HG03565 (cell line): Measurements from ENCODE around the gene SH3GL1.
A peak's percentile ranks its signal among the peaks of the same experiment; 100 is the strongest.

Experiments used
- ATAC-seq: cut with Tn5 transposase; IDR thresholded peaks from one replicate; pipeline ENCODE4 v1.9.1; 2021; ENCODE audit warnings: mild to moderate bottlenecking, moderate library complexity; ENCODE audit not compliant: unreplicated experiment

Gene SH3GL1

DNA sequence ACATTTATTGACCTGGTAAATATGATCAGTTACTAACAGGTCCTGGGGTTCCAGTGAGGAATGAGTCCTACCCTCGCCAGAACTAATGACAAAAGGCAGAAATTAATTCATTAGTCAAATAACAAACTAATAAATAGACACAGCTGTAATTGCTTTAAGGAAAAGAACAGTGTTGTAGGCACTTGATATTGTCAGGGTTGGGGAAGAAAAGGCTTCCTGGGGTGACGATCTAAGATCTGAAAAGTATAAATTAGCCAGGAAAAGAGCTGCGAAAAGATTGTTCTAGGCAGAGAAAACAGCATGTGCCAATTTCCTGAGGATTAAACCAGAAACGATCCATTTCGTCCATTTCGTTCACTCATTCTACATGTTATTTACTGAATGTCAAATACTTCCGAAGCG is 1.4 kb upstream of the SH3GL1 start:
- no peak for ATAC-seq

DNA sequence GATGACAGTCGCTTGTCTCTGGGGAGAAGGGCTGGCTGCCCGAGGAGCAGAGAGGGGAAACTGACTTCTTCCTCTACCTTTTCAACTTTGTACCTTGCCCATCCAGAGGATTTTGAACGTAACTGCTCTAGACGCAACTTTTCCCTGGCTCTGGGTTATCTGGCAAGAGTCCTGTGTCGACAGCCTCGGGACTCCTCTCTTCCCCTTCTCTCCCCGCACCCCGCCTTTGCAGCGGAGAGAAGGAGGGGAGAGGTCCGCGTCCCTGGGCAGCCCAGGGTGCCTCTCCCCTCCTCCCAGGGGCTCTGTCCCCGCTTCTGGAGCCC is 574 bp downstream of the SH3GL1 start:
- ATAC-seq, result peak; percentile 0

DNA sequence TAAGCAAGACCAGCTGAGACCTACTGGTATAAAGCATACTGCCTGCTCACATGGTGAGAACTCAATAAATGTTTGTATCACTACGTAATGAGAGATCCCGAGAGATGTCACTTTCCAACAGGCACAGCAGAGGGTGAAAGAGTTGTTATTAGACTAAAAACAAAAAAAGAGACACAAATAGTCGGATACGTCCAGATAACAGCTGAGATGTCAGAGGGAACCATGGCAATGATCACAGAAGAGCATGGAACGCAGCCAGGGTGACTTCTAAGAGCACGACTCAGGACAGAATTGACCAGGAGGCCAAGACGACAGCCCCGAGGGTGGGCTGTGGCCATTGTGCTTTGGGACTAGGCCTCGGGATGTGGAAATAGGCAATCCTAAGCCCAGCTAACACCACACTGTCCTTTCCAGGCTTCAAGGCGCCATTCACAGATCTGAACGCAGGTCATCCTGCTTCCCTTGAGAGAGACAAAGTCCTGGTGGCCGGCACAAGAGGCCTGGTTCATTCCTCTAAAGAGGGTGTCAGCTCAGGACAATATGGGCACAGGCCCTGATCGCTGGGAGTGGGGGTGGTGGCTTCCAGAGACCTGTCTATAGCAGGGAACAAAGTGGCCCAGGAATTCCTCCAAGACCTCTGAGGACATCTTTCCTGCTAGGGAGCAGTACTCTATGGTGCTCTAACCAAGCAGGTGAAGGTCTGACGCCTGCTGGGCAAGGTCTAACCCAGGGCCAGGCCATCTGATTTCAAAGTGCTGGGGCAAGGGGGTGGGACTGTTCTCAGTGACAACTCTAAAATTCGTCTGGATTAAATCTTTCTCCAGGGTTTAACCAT is 3.2 kb downstream of the SH3GL1 start:
- ATAC-seq, result no peak

DNA sequence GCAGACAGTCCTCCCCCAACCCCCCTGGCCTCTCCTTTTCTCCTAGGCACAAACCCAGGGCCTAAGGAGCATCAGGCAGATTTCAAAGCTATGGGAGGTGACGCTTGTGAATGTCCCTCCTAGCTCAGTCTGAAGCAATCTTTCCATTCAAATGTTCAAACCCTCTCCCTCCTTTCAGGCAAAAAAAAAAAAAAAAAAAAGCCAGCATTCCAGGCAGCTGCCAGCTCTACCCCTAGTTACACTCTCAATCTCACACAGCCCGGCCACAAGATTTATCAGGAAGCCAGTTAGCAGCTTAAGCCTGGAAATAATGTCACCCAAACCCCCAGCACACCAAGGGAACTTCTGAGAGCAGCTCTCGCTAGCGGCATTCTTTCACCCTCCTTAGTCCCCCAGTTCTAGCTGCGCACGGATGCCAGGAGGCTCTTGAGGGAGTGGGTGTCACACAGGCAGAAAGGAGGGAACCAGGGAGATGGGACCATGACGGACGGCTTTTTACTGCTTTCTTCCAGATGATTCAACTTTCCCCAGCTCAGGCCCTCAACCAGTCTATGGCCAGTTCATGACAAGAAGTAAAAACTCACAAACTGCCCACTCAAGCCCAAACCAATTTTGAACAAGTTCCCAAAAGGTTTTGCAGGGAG is 6.3 kb downstream of the SH3GL1 start:
- ATAC-seq, result no peak

DNA sequence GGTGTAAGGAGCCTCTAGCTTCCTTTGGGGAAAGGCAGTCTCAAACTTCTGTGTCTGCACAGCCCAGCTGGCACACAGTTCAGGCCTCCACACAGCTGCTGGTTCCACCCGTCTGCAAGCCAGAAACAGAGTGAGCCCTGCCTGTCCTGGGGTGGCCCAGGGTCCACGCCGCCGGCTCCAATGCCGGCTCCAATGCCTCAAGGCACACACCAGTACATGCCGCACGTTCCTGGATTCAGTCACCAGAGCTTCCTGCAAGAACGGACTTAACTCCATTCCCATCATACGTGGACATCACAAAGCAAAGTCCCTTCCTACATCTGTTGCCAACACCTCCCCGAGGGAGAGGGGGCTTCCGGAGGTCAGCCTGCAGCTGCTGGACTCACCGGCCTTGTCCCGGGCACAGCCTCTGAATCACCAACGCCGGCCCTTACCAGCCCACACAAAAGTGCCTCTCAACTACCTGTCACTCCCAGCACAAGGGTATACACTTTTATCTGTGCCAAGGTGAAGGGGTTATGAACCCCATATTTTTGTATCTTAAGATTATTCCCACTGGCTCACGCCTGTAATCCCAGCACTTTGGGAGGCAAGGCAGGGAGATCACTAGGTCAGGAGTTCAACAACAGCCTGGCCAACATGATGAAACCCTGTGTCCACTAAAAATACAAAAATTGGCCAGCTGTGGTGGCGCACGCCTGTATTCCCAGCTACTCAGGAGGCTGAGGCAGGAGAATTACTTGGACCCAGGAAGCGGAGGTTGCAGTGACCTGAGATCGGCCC is 8.5 kb downstream of the SH3GL1 start:
- no peak for ATAC-seq

DNA sequence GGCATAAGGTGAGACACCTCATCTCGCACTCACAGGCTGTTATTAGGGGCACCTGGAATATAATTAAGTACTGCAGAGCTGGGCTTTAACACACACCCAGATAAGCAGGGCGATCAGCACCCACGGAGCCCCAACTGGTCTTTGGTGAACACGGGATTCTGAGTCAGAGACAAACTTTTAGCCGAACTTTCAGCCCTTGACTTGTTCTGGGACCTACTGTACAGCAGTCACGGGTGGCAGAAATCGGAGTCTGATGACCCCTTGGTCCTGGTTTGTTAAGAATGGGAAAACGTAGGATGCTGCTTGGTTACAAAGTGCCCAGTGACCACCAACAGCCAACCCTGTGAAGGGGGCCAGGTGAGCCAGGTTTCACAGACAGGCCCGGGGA is 9.0 kb downstream of the SH3GL1 start:
- ATAC-seq, result no peak

DNA sequence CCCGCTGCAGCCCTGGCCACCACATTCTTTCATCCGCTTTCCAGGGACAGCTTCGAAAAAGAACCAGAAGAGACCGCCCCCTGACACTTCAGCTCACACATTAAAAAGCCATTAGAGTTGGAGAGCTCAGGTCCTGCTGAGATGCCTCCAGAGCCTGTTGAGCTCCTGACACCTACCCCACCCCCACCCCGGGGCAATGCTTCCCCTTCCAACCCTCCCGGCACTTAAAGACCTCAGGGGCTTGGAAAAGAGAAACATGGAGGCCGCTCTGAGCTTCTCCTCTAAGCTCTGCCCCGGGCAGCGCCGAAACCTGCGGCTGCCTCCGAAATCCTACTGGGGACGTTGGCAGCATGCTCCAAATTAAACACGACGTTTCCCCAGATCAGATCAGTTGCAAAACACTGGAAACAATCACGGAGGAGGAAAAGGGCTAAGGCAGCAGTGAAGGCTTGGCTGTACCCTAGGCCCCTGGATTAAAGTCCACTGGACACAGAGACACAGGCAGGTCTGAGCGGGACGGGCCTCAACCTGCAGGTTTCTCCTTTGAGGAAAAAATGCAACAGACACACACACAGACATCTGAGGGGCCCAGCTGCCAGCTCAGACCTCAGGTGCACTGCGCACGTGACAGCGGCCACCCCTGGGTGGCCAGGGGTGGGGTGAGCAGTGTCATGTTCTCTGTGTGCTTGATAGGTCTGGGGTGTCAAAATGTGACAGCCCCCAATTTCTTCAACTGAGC is 9.6 kb downstream of the SH3GL1 start:
- no peak for ATAC-seq

DNA sequence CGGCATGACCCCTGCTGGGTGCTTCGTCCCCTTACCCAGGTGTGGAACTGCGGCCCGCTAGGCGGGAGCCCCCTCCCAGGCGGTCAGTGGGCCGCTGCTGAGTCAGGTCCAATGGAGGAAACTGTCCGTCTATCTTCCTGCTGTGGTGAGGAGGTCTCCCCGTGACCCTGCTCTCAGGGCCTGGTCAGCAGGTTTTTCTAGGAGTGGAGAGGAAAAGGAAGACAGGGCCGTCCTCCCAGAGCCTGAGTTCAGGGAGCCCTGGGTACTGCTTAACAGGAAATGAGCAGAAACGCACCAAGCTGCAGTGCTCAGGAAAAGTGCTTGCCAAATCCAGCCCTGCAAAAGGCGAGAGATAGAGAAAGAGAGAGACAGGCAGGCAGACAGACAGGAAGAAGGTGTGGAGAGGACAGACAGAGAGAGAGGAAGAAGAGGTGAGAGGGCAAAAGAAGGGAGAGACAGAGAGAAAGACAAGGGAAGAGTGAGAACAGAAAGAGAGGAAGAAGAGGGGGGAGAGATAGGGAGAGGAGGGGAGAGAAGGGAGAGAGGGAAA is 10.3 kb downstream of the SH3GL1 start:
- ATAC-seq, result no peak

DNA sequence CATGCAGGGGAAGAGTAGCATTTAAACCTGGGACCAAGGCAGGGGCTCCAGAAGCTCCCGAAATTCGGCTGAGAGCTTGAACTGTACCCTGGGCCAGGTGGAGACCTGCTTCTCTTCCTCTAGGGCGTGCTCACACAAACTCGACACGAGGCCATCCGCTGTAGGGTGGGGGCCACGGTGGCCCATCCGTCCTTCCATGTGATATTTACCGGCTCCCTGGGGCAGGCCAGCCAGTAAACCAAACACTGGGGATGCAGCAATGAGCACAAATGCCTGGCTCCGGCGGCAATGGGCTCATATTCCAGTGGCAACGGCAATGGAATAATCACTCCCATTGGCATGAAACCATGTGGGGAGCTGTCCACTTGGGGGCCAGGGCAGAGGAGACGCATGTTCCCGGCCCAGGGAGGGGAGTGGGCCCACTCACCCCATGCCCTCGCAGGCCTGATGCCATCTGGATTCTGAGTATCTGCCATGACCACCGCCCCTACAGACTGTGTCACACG is 10.8 kb downstream of the SH3GL1 start:
- ATAC-seq, result no peak

DNA sequence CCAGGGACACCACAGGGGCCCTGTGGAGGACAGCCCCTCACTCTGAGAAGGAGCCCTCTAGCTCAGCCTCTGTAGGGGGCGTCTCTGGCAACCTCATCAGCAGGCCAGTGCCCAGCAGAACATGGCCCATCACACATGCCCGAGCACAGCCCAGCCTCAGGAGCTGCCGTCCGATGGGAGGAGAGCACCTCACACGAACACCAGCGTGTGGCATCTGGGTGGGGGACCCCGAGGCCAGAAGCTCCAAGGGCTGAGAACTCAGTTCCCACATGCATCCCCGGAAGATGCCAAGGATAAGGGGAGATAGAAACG is 11.3 kb downstream of the SH3GL1 start:
- ATAC-seq, result no peak

DNA sequence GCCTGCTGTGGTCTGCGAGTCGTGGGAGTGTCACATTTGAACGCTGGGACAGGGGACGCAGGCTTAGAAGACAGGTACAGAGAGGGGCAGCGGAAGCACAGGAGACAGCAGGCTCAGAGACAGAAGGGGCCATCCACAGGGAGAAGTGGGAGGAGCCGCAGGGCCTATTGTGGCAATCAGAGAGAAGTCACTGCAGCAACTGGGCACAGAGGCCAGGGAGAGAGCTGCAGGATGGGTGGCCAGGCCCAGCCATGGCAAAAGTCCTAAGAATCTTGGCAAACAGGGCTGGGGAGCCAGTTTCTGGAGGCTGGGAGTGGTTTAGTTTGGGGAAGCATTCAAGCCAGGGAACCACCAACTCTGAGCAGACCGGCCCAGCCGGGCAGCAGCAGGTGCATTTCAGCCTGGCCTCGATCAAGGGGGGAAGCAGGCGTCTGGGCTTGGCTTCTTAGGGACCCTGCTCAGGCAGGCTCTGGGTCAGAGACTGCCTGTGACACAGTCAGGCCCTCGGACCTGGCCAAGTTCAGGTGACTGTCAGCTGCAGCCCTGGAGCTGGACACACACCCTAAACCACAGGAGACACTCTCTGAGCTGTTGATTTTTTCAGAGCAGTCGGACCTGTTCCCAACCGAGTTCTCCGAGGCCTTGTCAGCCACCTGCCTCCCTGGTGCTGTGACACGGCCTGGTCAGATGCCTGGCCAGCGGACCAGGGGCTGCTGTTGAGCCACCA is 11.8 kb downstream of the SH3GL1 start:
- no peak for ATAC-seq

DNA sequence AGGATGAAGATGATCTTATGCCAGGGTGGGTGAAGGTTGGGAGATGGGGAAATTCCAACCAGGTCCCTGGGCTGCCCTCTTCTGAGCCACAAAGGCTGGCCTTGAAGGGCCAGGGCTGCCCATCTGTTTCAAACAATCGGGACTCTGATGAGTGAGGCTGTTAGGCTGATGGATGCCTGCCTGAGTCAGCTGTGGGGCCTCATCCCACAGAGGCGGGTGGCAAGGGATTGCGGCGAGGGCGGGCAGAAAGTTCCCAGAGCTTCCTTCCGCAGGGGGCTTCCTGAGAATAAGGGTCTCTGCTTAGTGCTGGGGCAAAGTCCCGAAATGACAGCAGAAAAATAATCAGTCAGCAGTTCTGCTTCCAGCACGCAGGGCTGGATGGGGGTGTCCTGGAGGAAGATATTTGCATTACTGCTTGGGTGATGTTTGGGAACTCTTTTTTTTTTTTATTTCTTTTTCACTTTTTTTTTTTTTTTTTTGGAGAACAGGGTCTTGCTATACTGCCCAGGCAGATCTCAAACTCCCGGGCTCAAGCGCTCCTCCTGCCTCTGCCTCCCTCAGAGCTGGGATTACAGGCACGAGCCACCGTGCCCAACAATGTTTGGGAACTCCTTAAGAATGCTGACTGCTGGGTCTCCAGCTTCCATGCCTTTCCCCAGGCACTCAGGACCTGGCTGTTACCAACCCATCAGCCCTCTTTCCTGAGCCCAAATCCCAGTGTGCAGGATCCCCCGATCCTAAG is 14.1 kb downstream of the SH3GL1 start:
- no peak for ATAC-seq

DNA sequence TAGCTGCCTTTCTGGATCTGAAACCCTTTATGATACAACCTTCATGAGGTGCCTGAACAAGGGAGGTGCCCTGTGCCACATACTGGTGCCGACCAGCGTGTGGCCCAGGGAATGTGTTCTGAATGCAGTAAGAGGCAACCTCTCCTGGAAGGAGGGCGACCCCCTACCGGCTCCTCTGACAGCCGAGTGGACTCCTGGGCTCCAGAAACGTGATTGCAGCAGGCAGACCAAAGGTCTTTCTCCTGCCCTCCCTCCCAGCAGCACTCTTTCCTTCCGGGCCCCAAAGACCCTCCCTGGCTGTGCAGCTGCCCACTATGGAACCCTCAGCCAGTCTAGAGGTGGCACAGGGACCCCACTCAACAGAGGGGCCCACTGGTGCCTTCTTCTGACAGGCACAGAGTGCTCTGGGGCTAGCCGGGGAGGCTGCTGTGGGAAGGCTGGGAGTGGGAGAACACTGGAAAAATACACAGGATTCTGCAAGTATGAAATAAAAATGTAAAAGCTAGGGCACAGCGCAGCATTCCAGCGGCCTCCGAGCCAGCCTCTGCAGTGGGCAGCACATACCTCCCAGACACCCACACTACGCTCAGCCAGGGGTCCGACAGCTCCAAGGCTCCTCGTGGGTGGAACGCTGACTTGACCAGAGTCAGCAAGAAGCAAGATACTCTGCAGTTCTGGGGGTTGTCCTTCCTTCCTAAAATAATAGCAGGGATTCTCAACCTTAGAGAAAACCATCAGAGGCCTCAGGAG is 14.9 kb downstream of the SH3GL1 start:
- ATAC-seq, result no peak

DNA sequence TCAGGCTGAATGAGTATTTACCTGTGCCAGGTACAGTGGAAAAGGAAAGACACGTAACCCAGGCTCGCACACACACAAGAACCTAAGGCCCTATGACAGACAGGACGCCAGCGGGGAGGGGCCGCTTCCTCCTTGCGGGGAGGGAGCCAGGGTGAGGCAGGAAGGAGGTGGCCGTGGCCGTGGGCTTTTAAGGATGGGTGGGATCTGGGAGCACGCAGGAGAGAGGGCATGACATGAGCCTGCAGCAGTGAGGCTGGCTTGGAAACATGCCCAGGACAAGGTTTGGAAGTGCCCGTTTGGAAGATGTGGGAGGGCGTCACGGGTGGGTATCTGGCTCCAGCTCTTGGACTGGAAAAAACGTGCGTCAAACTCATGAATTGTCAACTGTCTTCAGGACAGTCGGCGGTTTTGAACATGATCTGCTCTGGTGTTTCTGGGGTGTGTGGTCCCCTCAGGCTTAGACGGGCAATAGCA is 20.1 kb downstream of the SH3GL1 start:
- ATAC-seq, result no peak

DNA sequence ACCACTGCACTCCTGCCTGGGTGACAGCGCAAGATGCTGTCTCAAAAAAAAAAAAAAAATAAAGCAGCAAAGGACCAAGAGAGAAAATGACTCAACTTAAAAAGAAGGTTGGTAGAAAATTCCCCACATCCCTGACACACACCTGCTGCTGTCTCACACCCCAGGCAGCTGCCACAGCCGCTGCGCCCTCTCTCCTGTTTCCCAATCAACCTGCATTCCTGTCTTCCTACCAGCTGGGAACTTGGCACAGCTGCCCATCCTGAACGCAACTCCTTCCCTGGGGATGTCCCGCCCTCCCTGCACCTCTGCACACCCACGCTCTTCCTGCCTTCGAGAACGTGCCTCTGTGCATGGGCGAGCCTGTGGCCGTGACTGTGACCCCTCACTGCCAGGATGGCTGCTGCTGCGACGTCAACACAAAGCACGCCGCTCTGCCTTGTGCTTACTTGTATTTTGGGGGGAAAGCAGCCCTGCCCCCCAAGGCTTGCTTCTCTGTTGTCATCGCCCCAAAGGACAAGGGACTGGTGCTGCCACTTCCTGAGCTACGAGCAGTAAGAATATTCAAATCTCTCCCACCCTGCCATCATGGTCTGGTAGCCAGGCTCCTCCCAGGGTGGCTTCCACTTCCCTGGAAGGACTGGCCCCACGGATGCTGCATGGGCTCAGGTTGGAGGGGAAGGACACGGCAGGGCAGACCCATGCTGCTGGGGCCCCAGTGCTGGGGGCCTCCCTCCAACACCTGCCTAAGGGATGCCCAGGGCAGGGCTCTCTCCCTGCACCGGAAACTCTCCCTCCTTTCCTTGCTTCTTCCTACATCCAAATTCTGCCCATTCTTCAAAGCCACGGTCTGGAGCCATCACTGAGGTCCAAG is 20.7 kb downstream of the SH3GL1 start:
- no peak for ATAC-seq

DNA sequence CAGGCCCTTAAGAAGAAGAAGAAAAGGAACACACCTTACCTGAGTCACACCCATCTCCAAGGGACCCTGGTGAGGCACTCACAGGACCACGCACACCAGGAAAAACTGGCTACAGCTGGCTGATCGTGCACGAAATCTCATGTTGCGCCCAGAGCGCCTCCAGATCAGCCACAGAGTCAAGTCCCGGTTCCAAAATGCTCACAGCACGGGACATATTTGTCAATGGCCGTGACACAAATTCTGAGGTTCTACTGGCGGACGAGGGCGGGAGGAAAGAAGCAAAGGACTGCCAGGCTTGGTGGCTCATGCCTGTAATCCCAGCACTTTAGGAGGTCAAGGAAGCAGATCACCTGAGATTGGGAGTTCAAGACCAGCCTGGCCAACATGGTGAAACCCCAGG is 21.5 kb downstream of the SH3GL1 start:
- ATAC-seq, result no peak

DNA sequence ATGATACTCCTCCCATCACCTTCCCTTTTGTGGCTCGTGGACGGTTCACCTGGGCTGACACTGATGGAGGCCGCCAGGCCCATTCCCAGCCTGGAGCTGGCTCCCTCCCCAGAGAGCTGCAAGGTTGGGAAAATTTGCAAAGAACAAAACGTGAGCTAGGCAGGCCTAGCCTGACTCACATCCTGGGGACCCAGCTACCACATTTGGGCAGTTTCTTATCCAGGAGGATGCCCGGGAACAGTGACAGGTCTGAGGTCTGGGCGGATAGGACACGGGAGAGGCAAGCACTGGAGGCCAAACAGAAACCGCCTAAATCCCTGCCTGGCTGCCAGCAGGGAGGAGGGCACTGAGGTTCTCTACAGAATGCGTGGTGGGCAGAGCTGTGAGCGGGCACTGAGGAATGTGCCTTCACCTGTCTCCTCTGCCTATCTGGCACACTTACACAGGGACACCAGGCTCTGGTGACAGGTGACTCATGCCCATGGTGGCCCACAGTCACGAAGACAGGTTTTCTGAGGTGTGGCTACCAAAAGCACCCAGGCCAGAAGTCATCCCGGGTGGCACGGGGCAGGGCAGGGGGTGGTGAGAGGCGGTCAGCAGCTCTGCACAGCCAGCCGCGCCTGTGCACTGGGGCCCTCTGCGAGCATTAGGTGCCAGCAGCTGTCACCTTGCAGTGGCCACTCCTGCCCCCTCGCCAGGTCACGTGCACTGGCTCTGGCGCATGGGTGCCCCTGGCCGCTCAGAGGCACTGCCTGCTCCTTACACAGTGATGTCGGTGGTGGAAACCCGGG is 23.2 kb downstream of the SH3GL1 start:
- ATAC-seq, result no peak
